GM12878 (cell line): Measurements from ENCODE around the gene RAP1GAP2. TPM values are rescaled to one million over a fixed set of nuclear protein-coding genes. Genes with fewer than 3 reads are reported as not detected.

ENCODE experiments used
- ATAC-seq: fragments of 200-7000 bp; cut with Tn5 transposase; 3 replicates; pipeline ENCODE4 v1.9.1; 2020; ENCODE audit warnings: mild to moderate bottlenecking, moderate library complexity
- BruUV-seq: library from RNA; stranded (reverse); fragments of 400-500 nt; replicated peaks from 2 replicates; lab custom pipeline; 2021; lab: Mats Ljungman, UMichigan
- CTCF ChIA-PET: fragments of 300-600 bp; sonication (Branson Sonifier 250); formaldehyde crosslinking; extraction: SDS; loops from one replicate; lab custom pipeline; 2021; ENCODE audit warnings: inconsistent platforms; lab: Yijun Ruan, JAX
- POLR2A ChIA-PET: fragments of 350-600 bp; formaldehyde crosslinking; extraction: SDS; loops from one replicate; lab custom pipeline; 2021; ENCODE audit warnings: inconsistent platforms; lab: Charles Lee
- RAD21 ChIA-PET: fragments of 300-600 bp; sonication (Branson Sonifier 250); formaldehyde crosslinking; loops from one replicate; lab custom pipeline; 2023; ENCODE audit warnings: antibody characterized with exemption; ENCODE audit not compliant: unreplicated experiment; lab: Charles Lee
- SMC1A ChIA-PET: fragments of 300-600 bp; sonication (Branson Sonifier 250); formaldehyde crosslinking; loops from one replicate; lab custom pipeline; 2023; ENCODE audit not compliant: unreplicated experiment, uncharacterized antibody; lab: Charles Lee
- DNase-seq: peaks from one replicate; pipeline ENCODE4 v3.0.0-alpha.2; 2011; ENCODE audit warnings: low read depth, low spot score
- FAIRE-seq: peaks from 3 replicates; lab custom pipeline; 2011; peaks lifted over from hg19 to GRCh38; lab: Jason Lieb, UNC
- H2AFZ ChIP-seq: 2 replicates; pipeline ENCODE4 v1.6.0; 2011; ENCODE audit warnings: low read depth, low read length, control low read depth; ENCODE audit not compliant: control insufficient read depth
- H3K27ac ChIP-seq: 2 replicates; pipeline ENCODE4 v1.5.1; 2011; ENCODE audit warnings: control low read depth; ENCODE audit not compliant: control insufficient read depth, insufficient read depth
- H3K27me3 ChIP-seq, 2 experiments: replicated peaks in 1 of 2; 2 replicates each; pipeline versions ENCODE4 v1.6.0 to v1.6.1; 2011; ENCODE audit warnings: low read length in 1 of 2; ENCODE audit not compliant: control insufficient read depth in 2 of 2, insufficient read depth in 2 of 2
- H3K36me3 ChIP-seq, 2 experiments: 2 replicates each; pipeline ENCODE4 v1.5.1; 2011; ENCODE audit warnings: low read length in 1 of 2; ENCODE audit not compliant: control insufficient read depth in 2 of 2, insufficient read depth in 2 of 2
- H3K4me1 ChIP-seq: 2 replicates; pipeline ENCODE4 v1.6.1; 2011; ENCODE audit warnings: mild to moderate bottlenecking, low read length, moderate library complexity, mixed read lengths; ENCODE audit not compliant: control insufficient read depth, insufficient read depth
- H3K4me2 ChIP-seq: 2 replicates; pipeline ENCODE4 v1.6.0; 2011; ENCODE audit warnings: control low read depth; ENCODE audit not compliant: control insufficient read depth, insufficient read depth
- H3K4me3 ChIP-seq: fragments of 200-600 bp; sonication (generic); 2 replicates; pipeline ENCODE4 v1.5.1; 2016
- H3K79me2 ChIP-seq: 2 replicates; pipeline ENCODE4 v1.6.0; 2011; ENCODE audit warnings: low read length; ENCODE audit not compliant: control insufficient read depth, insufficient read depth
- H3K9ac ChIP-seq: 2 replicates; pipeline ENCODE4 v1.8.0; 2011; ENCODE audit warnings: low read length, control low read depth, mixed read lengths; ENCODE audit not compliant: control insufficient read depth, insufficient read depth
- H3K9me3 ChIP-seq: replicated peaks from 3 replicates; pipeline ENCODE4 v1.5.1; 2011; ENCODE audit warnings: mild to moderate bottlenecking, low read length; ENCODE audit not compliant: control insufficient read depth, insufficient read depth
- H4K20me1 ChIP-seq: 2 replicates; pipeline ENCODE4 v1.6.0; 2011; ENCODE audit not compliant: control insufficient read depth, insufficient read depth
- BHLHE40 ChIP-seq, 2 experiments: fragments of 450-650 bp in 1 of 2; IDR thresholded peaks; 2 replicates each; pipeline ENCODE4 v1.6.1; 2011 to 2017; ENCODE audit warnings: low read depth in 2 of 2, borderline replicate concordance in 1 of 2, improper control_type of control experiment in 1 of 2, low read length in 1 of 2, mild to moderate bottlenecking in 1 of 2
- BRCA1 ChIP-seq: IDR thresholded peaks from 2 replicates; pipeline ENCODE4 v1.6.1; 2011; ENCODE audit warnings: low read depth, low read length, improper control_type of control experiment
- EZH2 ChIP-seq: IDR thresholded peaks from 2 replicates; pipeline ENCODE4 v1.6.1; 2012; ENCODE audit warnings: low read depth, mild to moderate bottlenecking, control low read depth, inconsistent platforms, low read length, borderline replicate concordance; ENCODE audit not compliant: control insufficient read depth
- IRF4 ChIP-seq: IDR thresholded peaks from 2 replicates; pipeline ENCODE4 v1.6.1; 2011; ENCODE audit warnings: low read depth, low read length
- KLF5 ChIP-seq: fragments of 450-650 bp; IDR thresholded peaks from 2 replicates; pipeline ENCODE4 v1.6.1; 2014; ENCODE audit warnings: mild to moderate bottlenecking; ENCODE audit not compliant: partially characterized antibody
- MTA2 ChIP-seq: fragments of 450-650 bp; IDR thresholded peaks from 2 replicates; pipeline ENCODE4 v1.6.1; 2016; ENCODE audit warnings: low read depth, mild to moderate bottlenecking, moderate library complexity
- MYB ChIP-seq: fragments of 150-350 bp; IDR thresholded peaks from 2 replicates; pipeline ENCODE4 v1.6.1; 2014; ENCODE audit warnings: mild to moderate bottlenecking, low read depth, low read length, borderline replicate concordance
- NFYB ChIP-seq: IDR thresholded peaks from 2 replicates; pipeline ENCODE4 v1.6.1; 2011; ENCODE audit warnings: low read depth, mild to moderate bottlenecking, low read length, improper control_type of control experiment, moderate library complexity; ENCODE audit not compliant: insufficient read depth
- RAD21 ChIP-seq: IDR thresholded peaks from 2 replicates; pipeline ENCODE4 v1.6.1; 2011; ENCODE audit warnings: mild to moderate bottlenecking, low read depth, low read length, moderate library complexity; ENCODE audit not compliant: insufficient read depth
- SMC3 ChIP-seq: IDR thresholded peaks from 2 replicates; pipeline ENCODE4 v1.6.1; 2011; ENCODE audit warnings: low read length, improper control_type of control experiment, borderline replicate concordance
- WRNIP1 ChIP-seq: IDR thresholded peaks from 2 replicates; pipeline ENCODE4 v1.6.1; 2011; ENCODE audit warnings: low read depth, low read length, improper control_type of control experiment, borderline replicate concordance
- WGBS: methylation state at CpG from one replicate; pipeline ENCODE4 v1.1.6; 2016; ENCODE audit warnings: low lambda C conversion rate; ENCODE audit not compliant: insufficient replicate concordance, insufficient coverage; ENCODE audit errors: missing lambda C conversion rate; 5-methylcytosine and 5-hydroxymethylcytosine counted together
- in situ Hi-C: fragments of 300-500 bp; cut with MboI; formaldehyde crosslinking; loops from 9 replicates; pipeline ENCODE4 v1.14.3; 2018; ENCODE audit warnings: mixed read lengths
- intact Hi-C: fragments of 100-400 bp; cut with micrococcal nuclease; formaldehyde crosslinking; loops from one replicate; pipeline ENCODE4 v1.14.2; 2022; ENCODE audit not compliant: unreplicated experiment
- polyA plus RNA-seq, 11 experiments: library from polyadenylated mRNA; depleted of rRNA in 4 of 11; unstranded in 6 of 11; stranded (reverse) in 5 of 11; fragments of >200 nt; fragmentation: Nextera tagmentation in 4 of 11; fragmentation: Illumina TruSeq in 1 of 11; extraction: Ambion mirVana in 4 of 11; extraction: Trizol in 1 of 11; gene quantifications; 1 replicate in 1 of 11; 2 replicates in 10 of 11; pipeline versions ENCODE4 v1.2.1 to v1.2.3, GENCODE V29; 2011 to 2016; ENCODE audit warnings: inconsistent platforms in 2 of 11, missing spikeins in 2 of 11, low read depth in 1 of 11
- total RNA-seq, 4 experiments: library from RNA; depleted of rRNA in 3 of 4; stranded (reverse); fragments of >200 nt in 3 of 4; fragmentation: Illumina TruSeq in 1 of 4; extraction: Trizol in 1 of 4; gene quantifications; 2 replicates each; pipeline versions ENCODE4 v1.2.1 to v1.2.3, GENCODE V29; 2013 to 2021
- TF ChIP-seq, protein P1 (sequence below): IDR thresholded peaks from 2 replicates; pipeline ENCODE4 v1.6.1; 2011; ENCODE audit warnings: mild to moderate bottlenecking, low read depth, low read length, moderate library complexity; ENCODE audit not compliant: insufficient replicate concordance
- TF ChIP-seq, protein P2 (sequence below), 3 experiments: IDR thresholded peaks in 2 of 3; conservative IDR thresholded peaks in 1 of 3; 2 replicates each; pipeline ENCODE4 v1.5.1; 2011; ENCODE audit warnings: low read depth in 3 of 3, low read length in 3 of 3, mild to moderate bottlenecking in 3 of 3, control low read depth in 2 of 3, moderate library complexity in 2 of 3, inconsistent platforms in 1 of 3, mixed read lengths in 1 of 3; ENCODE audit not compliant: control insufficient read depth in 2 of 3, insufficient read depth in 1 of 3; ENCODE audit errors: extremely low read depth in 1 of 3

The RAP1GAP2 gene
- total and polyA plus RNA-seq, 10 of the 15 experiments (the other 5 are each of a cell fraction or from before 2014, with no cell fraction given), result 0.03 to 0.95 (median 0.49) TPM; not detected in 2

- TF ChIP-seq, protein P1, sequence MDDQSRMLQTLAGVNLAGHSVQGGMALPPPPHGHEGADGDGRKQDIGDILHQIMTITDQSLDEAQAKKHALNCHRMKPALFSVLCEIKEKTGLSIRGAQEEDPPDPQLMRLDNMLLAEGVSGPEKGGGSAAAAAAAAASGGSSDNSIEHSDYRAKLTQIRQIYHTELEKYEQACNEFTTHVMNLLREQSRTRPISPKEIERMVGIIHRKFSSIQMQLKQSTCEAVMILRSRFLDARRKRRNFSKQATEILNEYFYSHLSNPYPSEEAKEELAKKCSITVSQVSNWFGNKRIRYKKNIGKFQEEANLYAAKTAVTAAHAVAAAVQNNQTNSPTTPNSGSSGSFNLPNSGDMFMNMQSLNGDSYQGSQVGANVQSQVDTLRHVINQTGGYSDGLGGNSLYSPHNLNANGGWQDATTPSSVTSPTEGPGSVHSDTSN, result no peak
- TF ChIP-seq BRCA1 (no peak), MYB (no peak)
These were observed 215.7 kb downstream of the RAP1GAP2 start (continued) for GRCh38 chr17:3011891-3012290.

DNA sequence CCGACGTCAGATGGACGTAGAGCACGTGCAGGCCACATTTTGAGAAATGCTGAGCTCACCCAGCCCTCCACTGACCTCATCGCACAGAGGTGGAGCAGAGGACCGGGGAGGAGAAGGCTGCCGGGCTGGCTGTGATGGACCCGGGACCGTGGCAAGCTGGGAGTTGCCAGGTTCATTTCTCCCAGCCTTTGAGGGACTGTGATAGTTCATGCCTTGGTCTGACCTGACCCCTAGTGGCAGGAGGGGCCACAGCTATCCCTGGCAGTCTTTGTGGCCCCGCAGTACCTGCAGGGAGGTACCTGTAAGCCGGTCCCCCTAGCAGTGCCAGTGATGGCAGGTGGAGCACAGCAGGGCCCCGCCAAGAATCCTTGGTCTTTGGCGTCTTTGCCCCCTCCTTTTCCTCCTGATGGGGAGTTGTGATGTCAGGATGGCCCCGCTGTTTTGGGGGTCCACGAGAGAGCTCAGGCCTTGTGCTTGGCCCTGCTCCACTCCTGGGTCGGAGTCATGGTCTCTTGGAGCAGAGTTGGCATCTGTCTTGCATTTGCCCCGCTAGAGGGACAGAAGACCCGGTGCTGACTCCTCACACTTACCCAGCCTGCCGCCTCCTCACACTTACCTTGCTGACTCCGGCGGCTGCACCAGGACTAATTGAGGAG, 216.8 kb downstream of the RAP1GAP2 start:
- no peak overlapping the region for H3K4me2 ChIP-seq
- RAD21 ChIA-PET, result interaction anchor here (0.6 to 1.9 kb wide), 8 partner anchors 10 to 631 kb away, joined by 3 to 27 read pairs (median 5); no protein-coding TSS in a partner anchor
- peak; percentile 16 for DNase-seq
- no peak overlapping the region for H2AFZ ChIP-seq
- intact Hi-C loops, result loop anchor here (1.0 to 5.0 kb wide), 3 partner anchors 81 to 185 kb away; no protein-coding TSS in a partner anchor
- WGBS, result 37% methylated on average over 21 of the region's 21 CpGs
- H3K36me3 ChIP-seq, result no peaks in the 10 kb centered on the region
- no peak overlapping the region for H3K4me3 ChIP-seq
- SMC1A ChIA-PET, result interaction anchor here (0.7 to 1.8 kb wide), 9 partner anchors 9 to 1439 kb away, joined by 3 to 16 read pairs (median 3); no protein-coding TSS in a partner anchor
- ATAC-seq, result peak; percentile 98
- H3K27ac ChIP-seq, result no peak overlapping the region
- POLR2A ChIA-PET, result interaction anchor here (0.6 kb wide), 1 partner anchor 12 kb away, joined by 4 read pairs; no protein-coding TSS in a partner anchor
- no TSS peak for BruUV-seq
- H3K9me3 ChIP-seq, result no peaks in the 10 kb centered on the region
- H3K27me3 ChIP-seq, result no peaks in the 10 kb centered on the region; a peak in 1 of 4 replicates
- TF ChIP-seq KLF5 (no peak), SMC3 (peak; percentile 92), RAD21 (peak; percentile 93), MTA2 (no peak), NFYB (no peak), WRNIP1 (0 out of 2 replicates have a peak, but pooled peaks have one; percentile 74), IRF4 (0 out of 2 replicates have a peak, but pooled peaks have one; percentile 34), EZH2 (no peak), BHLHE40 (IDR thresholded peaks at IDR 0.05; ENCODE audit: borderline replicate concordance in 1 of 2, low read depth in 2 of 2, low read length in 1 of 2) (peak in 1 of 2 experiments; percentile 55; a peak in 1 of 4 replicates)
- TF ChIP-seq, protein P2, sequence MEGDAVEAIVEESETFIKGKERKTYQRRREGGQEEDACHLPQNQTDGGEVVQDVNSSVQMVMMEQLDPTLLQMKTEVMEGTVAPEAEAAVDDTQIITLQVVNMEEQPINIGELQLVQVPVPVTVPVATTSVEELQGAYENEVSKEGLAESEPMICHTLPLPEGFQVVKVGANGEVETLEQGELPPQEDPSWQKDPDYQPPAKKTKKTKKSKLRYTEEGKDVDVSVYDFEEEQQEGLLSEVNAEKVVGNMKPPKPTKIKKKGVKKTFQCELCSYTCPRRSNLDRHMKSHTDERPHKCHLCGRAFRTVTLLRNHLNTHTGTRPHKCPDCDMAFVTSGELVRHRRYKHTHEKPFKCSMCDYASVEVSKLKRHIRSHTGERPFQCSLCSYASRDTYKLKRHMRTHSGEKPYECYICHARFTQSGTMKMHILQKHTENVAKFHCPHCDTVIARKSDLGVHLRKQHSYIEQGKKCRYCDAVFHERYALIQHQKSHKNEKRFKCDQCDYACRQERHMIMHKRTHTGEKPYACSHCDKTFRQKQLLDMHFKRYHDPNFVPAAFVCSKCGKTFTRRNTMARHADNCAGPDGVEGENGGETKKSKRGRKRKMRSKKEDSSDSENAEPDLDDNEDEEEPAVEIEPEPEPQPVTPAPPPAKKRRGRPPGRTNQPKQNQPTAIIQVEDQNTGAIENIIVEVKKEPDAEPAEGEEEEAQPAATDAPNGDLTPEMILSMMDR (IDR thresholded peaks at IDR 0.05 in 2 of 3, conservative IDR thresholded peaks at IDR 0.05 in 1 of 3; ENCODE audit: control insufficient read depth in 2 of 3, extremely low read depth in 1 of 3, insufficient read depth in 1 of 3, low read depth in 3 of 3, low read length in 3 of 3), result peak; percentile 90 to 91 (median 91)
- TF ChIP-seq, all 136 proteins: peak for 6
- CTCF ChIA-PET, result interaction anchor here (0.9 to 4.4 kb wide), 12 partner anchors 10 to 631 kb away, joined by 3 to 52 read pairs (median 5); no protein-coding TSS in a partner anchor
- Histone ChIP-seq H4K20me1 (no peaks in the 10 kb centered on the region), H3K79me2 (no peaks in the 10 kb centered on the region), H3K4me1 (no peaks in the 10 kb centered on the region), H3K9ac (no peak overlapping the region)
- in situ Hi-C loops, result loop anchor here (5.0 to 25.0 kb wide), 2 partner anchors 186 to 601 kb away; partner anchors contain the start of gene MNT
- FAIRE-seq, result peak; percentile 84
